Gastrocnemius medialis (tissue), 4 donors: ENCODE data around the gene ANKRD31. TPM values are rescaled to one million over a fixed set of nuclear protein-coding genes. Genes with fewer than 3 reads are reported as not detected.

Source experiments
- ATAC-seq, 2 donors: fragments of 150-250 bp; one replicate each; pipeline ENCODE4 v1.9.1; 2016
- DNase-seq, 2 donors: peaks; one replicate each; pipeline ENCODE4 v3.0.0-alpha.2; 2019
- H3K27ac ChIP-seq, 4 donors: fragments of 200-600 bp; sonication (generic); 1 replicate in 1 of 4; 2 replicates in 3 of 4; pipeline ENCODE4 v1.5.1; 2016 to 2018; ENCODE audit warnings: mild to moderate bottlenecking in 2 of 4, moderate library complexity in 1 of 4
- H3K27me3 ChIP-seq, 3 donors: fragments of 200-600 bp; sonication (generic) in 2 of 3; 1 replicate in 1 of 3; 2 replicates in 2 of 3; pipeline versions ENCODE4 v1.5.1 to v1.6.0; 2016 to 2019; ENCODE audit warnings: mild to moderate bottlenecking in 1 of 3, moderate library complexity in 1 of 3
- H3K36me3 ChIP-seq, 2 donors: fragments of 200-600 bp; sonication (generic) in 1 of 2; one replicate each; pipeline ENCODE4 v1.5.1; 2017 to 2018
- H3K4me1 ChIP-seq, 2 donors: fragments of 200-600 bp; sonication (generic) in 1 of 2; one replicate each; pipeline ENCODE4 v1.5.1; 2016 to 2017; ENCODE audit warnings: mild to moderate bottlenecking in 2 of 2
- H3K4me3 ChIP-seq, 4 donors: fragments of 200-600 bp; sonication (generic) in 3 of 4; 1 replicate in 1 of 4; 2 replicates in 3 of 4; pipeline ENCODE4 v1.5.1; 2016 to 2019; ENCODE audit warnings: mild to moderate bottlenecking in 2 of 4
- H3K9me3 ChIP-seq, 3 donors: fragments of 200-600 bp; sonication (generic) in 2 of 3; 1 replicate in 1 of 3; 2 replicates in 2 of 3; pipeline ENCODE4 v1.5.1; 2016 to 2019
- POLR2A ChIP-seq, 2 donors: fragments of 450-650 bp; IDR thresholded peaks; one replicate each; pipeline ENCODE4 v1.6.1; 2017; ENCODE audit warnings: antibody characterized with exemption in 2 of 2, mild to moderate bottlenecking in 2 of 2, moderate library complexity in 2 of 2
- in situ Hi-C, 4 donors: fragments of 200-750 bp; cut with MboI; loops; one replicate each; pipeline versions ENCODE4 v1.15.0 to v1.8.0; 2017; ENCODE audit warnings: low sequenced_read_pairs in 4 of 4
- intact Hi-C: fragments of 100-400 bp; cut with DNase I; formaldehyde crosslinking; loops from one replicate; pipeline ENCODE4 v1.15.1; 2023; ENCODE audit warnings: low total_unique reads
- total RNA-seq, 4 donors: library from RNA; depleted of rRNA; stranded (reverse); fragments of >200 nt; gene quantifications; one replicate each; pipeline versions ENCODE4 v1.1.0 to v1.2.3, GENCODE V29; 2016
- TF ChIP-seq, protein P1 (sequence below), 5 experiments: fragments of 450-650 bp in 3 of 5; fragments of 200-600 bp in 2 of 5; sonication (generic) in 2 of 5; IDR thresholded peaks in 4 of 5; conservative IDR thresholded peaks in 1 of 5; 1 replicate in 4 of 5; 2 replicates in 1 of 5; pipeline ENCODE4 v1.5.1; 2016 to 2019; ENCODE audit warnings: antibody characterized with exemption in 5 of 5, mild to moderate bottlenecking in 3 of 5, moderate library complexity in 3 of 5

Gene ANKRD31
- total RNA-seq, 4 donors from 2014 or later, result 0.03 TPM; not detected in 3

GRCh38 chr5:75281716-75282465 lies 45.2 kb upstream of the ANKRD31 start:
- no peak for ATAC-seq
- TF ChIP-seq, protein P1, sequence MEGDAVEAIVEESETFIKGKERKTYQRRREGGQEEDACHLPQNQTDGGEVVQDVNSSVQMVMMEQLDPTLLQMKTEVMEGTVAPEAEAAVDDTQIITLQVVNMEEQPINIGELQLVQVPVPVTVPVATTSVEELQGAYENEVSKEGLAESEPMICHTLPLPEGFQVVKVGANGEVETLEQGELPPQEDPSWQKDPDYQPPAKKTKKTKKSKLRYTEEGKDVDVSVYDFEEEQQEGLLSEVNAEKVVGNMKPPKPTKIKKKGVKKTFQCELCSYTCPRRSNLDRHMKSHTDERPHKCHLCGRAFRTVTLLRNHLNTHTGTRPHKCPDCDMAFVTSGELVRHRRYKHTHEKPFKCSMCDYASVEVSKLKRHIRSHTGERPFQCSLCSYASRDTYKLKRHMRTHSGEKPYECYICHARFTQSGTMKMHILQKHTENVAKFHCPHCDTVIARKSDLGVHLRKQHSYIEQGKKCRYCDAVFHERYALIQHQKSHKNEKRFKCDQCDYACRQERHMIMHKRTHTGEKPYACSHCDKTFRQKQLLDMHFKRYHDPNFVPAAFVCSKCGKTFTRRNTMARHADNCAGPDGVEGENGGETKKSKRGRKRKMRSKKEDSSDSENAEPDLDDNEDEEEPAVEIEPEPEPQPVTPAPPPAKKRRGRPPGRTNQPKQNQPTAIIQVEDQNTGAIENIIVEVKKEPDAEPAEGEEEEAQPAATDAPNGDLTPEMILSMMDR (IDR thresholded peaks at IDR 0.05 in 4 of 5, conservative IDR thresholded peaks at IDR 0.05 in 1 of 5), result no peak
- no peak for TF ChIP-seq POLR2A (IDR thresholded peaks at IDR 0.05)
- H3K27ac ChIP-seq, result no peak overlapping the region
- no peaks in the 10 kb centered on the region for H3K9me3 ChIP-seq
- no peak overlapping the region for H3K4me3 ChIP-seq
- no peaks in the 10 kb centered on the region for H3K4me1 ChIP-seq
- H3K36me3 ChIP-seq, result no peaks in the 10 kb centered on the region
- intact Hi-C loops (no loop called here), in situ Hi-C loops (no loop called here)
- H3K27me3 ChIP-seq, result no peaks in the 10 kb centered on the region
- DNase-seq, result no peak

DNA sequence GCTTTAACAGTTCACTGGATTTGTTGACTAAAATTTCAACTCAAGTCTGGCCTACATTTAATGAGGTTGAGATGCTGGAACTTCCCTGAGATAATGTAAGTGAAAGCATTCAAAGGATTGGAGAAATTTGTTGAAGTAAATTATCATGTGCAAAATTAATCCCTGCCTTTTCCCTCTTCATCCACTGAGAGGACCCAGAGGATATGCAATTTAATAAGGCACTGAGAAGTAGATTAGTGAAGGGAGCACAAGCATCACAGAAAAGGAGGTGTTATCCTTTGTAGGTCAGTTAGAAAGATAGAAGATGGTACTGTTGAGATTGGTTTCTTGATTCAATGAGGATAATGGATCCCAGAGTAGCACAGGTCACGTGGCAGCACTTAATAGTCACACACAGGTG lies 42.6 kb upstream of the ANKRD31 start:
- no peak for DNase-seq
- in situ Hi-C loops (no loop called here), intact Hi-C loops (no loop called here)
- H3K27ac ChIP-seq, result no peak overlapping the region
- H3K4me3 ChIP-seq, result no peak overlapping the region
- H3K4me1 ChIP-seq, result no peaks in the 10 kb centered on the region
- no peaks in the 10 kb centered on the region for H3K27me3 ChIP-seq
- ATAC-seq, result no peak
- TF ChIP-seq, protein P1 (IDR thresholded peaks at IDR 0.05 in 4 of 5, conservative IDR thresholded peaks at IDR 0.05 in 1 of 5), result no peak
- TF ChIP-seq POLR2A (IDR thresholded peaks at IDR 0.05), result no peak
- H3K36me3 ChIP-seq, result no peaks in the 10 kb centered on the region
- H3K9me3 ChIP-seq, result no peaks in the 10 kb centered on the region

DNA sequence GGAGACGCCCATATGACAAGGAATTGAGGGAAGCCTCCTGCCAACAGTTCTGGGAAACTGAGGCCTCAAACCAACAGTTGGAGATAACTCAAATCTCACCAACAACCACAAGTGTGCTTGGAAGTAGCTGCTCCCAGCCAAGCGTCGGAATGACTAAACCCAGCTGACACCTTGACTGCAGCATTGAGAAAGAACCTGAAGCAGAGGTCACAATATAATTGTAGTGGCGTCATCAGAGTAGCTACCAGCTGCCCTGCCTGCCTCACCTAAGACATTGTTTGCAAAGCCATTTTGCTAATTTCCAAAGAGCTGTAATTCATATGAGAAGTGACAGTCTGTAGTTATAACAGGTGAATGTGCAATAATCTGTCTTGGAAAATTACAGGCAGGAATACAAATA lies 40.8 kb upstream of the ANKRD31 start:
- in situ Hi-C loops, result no loop called here
- H3K9me3 ChIP-seq, result no peaks in the 10 kb centered on the region
- H3K27me3 ChIP-seq, result no peaks in the 10 kb centered on the region
- TF ChIP-seq POLR2A (IDR thresholded peaks at IDR 0.05), result no peak
- TF ChIP-seq, protein P1 (IDR thresholded peaks at IDR 0.05 in 4 of 5, conservative IDR thresholded peaks at IDR 0.05 in 1 of 5), result no peak
- no peaks in the 10 kb centered on the region for H3K4me1 ChIP-seq
- intact Hi-C loops, result no loop called here
- DNase-seq (no peak), ATAC-seq (no peak)
- no peaks in the 10 kb centered on the region for H3K36me3 ChIP-seq
- no peak overlapping the region for H3K4me3 ChIP-seq
- no peak overlapping the region for H3K27ac ChIP-seq

GRCh38 chr5:75275756-75276155 lies 39.1 kb upstream of the ANKRD31 start:
- Histone ChIP-seq H3K4me3 (no peak overlapping the region), H3K4me1 (no peaks in the 10 kb centered on the region), H3K27ac (no peak overlapping the region), H3K27me3 (no peaks in the 10 kb centered on the region), H3K9me3 (no peaks in the 10 kb centered on the region), H3K36me3 (no peaks in the 10 kb centered on the region)
- intact Hi-C loops (no loop called here), in situ Hi-C loops (no loop called here)
- ATAC-seq (no peak), DNase-seq (no peak)
- TF ChIP-seq, protein P1 (IDR thresholded peaks at IDR 0.05 in 4 of 5, conservative IDR thresholded peaks at IDR 0.05 in 1 of 5), result no peak
- no peak for TF ChIP-seq POLR2A (IDR thresholded peaks at IDR 0.05)

DNA sequence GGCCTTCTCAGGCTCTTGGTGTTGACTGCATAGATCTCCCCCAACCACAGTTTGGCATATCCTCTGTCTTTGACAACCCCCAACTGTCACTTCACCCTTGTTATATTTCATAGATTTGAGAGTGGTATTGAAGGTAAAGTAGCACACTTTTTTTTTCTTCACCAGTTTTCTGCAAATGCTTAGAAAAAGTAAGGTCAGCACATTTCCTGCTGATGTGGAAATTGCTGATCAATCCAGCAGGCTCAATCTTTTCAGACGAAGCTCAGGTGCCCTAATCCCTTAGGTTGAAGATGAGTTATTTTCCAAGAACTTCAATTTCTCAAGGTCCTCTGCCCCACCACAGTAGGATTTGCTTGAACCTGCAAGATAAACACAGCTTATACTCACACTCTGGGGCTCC lies 38.5 kb upstream of the ANKRD31 start:
- H3K27ac ChIP-seq, result no peak overlapping the region
- no peaks in the 10 kb centered on the region for H3K36me3 ChIP-seq
- no peak overlapping the region for H3K4me3 ChIP-seq
- TF ChIP-seq POLR2A (IDR thresholded peaks at IDR 0.05), result no peak
- TF ChIP-seq, protein P1 (IDR thresholded peaks at IDR 0.05 in 4 of 5, conservative IDR thresholded peaks at IDR 0.05 in 1 of 5), result no peak
- ATAC-seq (no peak), DNase-seq (no peak)
- no peaks in the 10 kb centered on the region for H3K4me1 ChIP-seq
- in situ Hi-C loops (no loop called here), intact Hi-C loops (no loop called here)
- no peaks in the 10 kb centered on the region for H3K27me3 ChIP-seq
- no peaks in the 10 kb centered on the region for H3K9me3 ChIP-seq
